CD14-positive monocyte (primary cell): Measurements from ENCODE around the gene OGG1. TPM values are rescaled to one million over a fixed set of nuclear protein-coding genes. Genes with fewer than 3 reads are reported as not detected.

Experiments used
- DNase-seq, 3 donors: peaks; one replicate each; pipeline ENCODE4 v3.0.0-alpha.2; 2011 to 2022
- H2AFZ ChIP-seq: 2 replicates; pipeline ENCODE4 v1.6.0; 2012; ENCODE audit warnings: mild to moderate bottlenecking, low read depth, low read length, inconsistent platforms; ENCODE audit not compliant: insufficient read depth, poor library complexity, severe bottlenecking
- H3K27ac ChIP-seq, 2 donors: 1 replicate in 1 of 2; 2 replicates in 1 of 2; pipeline ENCODE4 v1.5.1; 2012 to 2013; ENCODE audit warnings: low read length in 2 of 2, control low read depth in 1 of 2, inconsistent platforms in 1 of 2, low read depth in 1 of 2, mild to moderate bottlenecking in 1 of 2
- H3K27me3 ChIP-seq, 2 donors: one replicate each; pipeline versions ENCODE4 v1.6.0 to v1.6.1; 2011 to 2013; ENCODE audit warnings: low read length in 2 of 2; ENCODE audit not compliant: control insufficient read depth in 2 of 2, insufficient read depth in 2 of 2
- H3K36me3 ChIP-seq, 2 donors: replicated peaks in 1 of 2; 1 replicate in 1 of 2; 2 replicates in 1 of 2; pipeline versions ENCODE4 v1.5.1 to v1.6.1; 2012 to 2013; ENCODE audit warnings: low read length in 2 of 2, control low read depth in 1 of 2, inconsistent platforms in 1 of 2, mild to moderate bottlenecking in 1 of 2; ENCODE audit not compliant: insufficient read depth in 2 of 2, control insufficient read depth in 1 of 2
- H3K4me1 ChIP-seq, 2 donors: 1 replicate in 1 of 2; 2 replicates in 1 of 2; pipeline versions ENCODE4 v1.5.1 to v1.6.1; 2012 to 2013; ENCODE audit warnings: low read length in 2 of 2, control low read depth in 1 of 2, inconsistent platforms in 1 of 2, mild to moderate bottlenecking in 1 of 2, moderate library complexity in 1 of 2; ENCODE audit not compliant: insufficient read depth in 2 of 2, control insufficient read depth in 1 of 2
- H3K4me2 ChIP-seq: replicated peaks from 2 replicates; pipeline ENCODE3; 2012; ENCODE audit warnings: low read length, moderate library complexity, mild to moderate bottlenecking; ENCODE audit not compliant: poor library complexity, severe bottlenecking; ENCODE audit errors: extremely low read depth
- H3K4me3 ChIP-seq, 3 experiments: fragments of 200-600 bp in 1 of 3; sonication (generic) in 1 of 3; replicated peaks in 1 of 3; 1 replicate in 2 of 3; 2 replicates in 1 of 3; pipeline ENCODE4 v1.5.1; 2011 to 2013; ENCODE audit warnings: low read length in 3 of 3, mild to moderate bottlenecking in 3 of 3, control low read depth in 2 of 3, low read depth in 2 of 3, inconsistent platforms in 1 of 3, moderate library complexity in 1 of 3
- H3K79me2 ChIP-seq: 2 replicates; pipeline ENCODE4 v1.6.0; 2012; ENCODE audit warnings: mild to moderate bottlenecking, control low read depth, inconsistent platforms, low read length, moderate library complexity; ENCODE audit not compliant: insufficient read depth
- H3K9ac ChIP-seq: 2 replicates; pipeline ENCODE4 v1.6.0; 2017; ENCODE audit warnings: low read length, mild to moderate bottlenecking; ENCODE audit not compliant: insufficient read depth, poor library complexity, severe bottlenecking
- H3K9me3 ChIP-seq, 2 donors: replicated peaks in 1 of 2; 1 replicate in 1 of 2; 2 replicates in 1 of 2; pipeline versions ENCODE4 v1.5.1 to v1.6.1; 2012 to 2013; ENCODE audit warnings: low read length in 2 of 2, control low read depth in 1 of 2; ENCODE audit not compliant: control insufficient read depth in 1 of 2, insufficient read depth in 1 of 2
- H4K20me1 ChIP-seq: 2 replicates; pipeline ENCODE4 v1.6.0; 2012; ENCODE audit warnings: mild to moderate bottlenecking, low read length, control low read depth, moderate library complexity; ENCODE audit not compliant: insufficient read depth
- H3K27ac Mint-ChIP-seq, 7 donors: one replicate each; pipeline ENCODE4 v1.8.0; 2020; ENCODE audit warnings: mild to moderate bottlenecking in 7 of 7, mixed read lengths in 7 of 7, moderate library complexity in 6 of 7, inconsistent platforms in 2 of 7
- H3K27me3 Mint-ChIP-seq, 3 donors: one replicate each; pipeline ENCODE4 v1.8.0; 2021 to 2022; ENCODE audit warnings: low read depth in 3 of 3, mild to moderate bottlenecking in 3 of 3, mixed read lengths in 3 of 3, moderate library complexity in 3 of 3, inconsistent platforms in 1 of 3
- H3K36me3 Mint-ChIP-seq, 2 donors: one replicate each; pipeline ENCODE4 v1.8.0; 2020; ENCODE audit warnings: mixed read lengths in 2 of 2, inconsistent platforms in 1 of 2, mild to moderate bottlenecking in 1 of 2
- H3K4me1 Mint-ChIP-seq: one replicate; pipeline ENCODE4 v1.8.0; 2020; ENCODE audit warnings: mild to moderate bottlenecking, mixed read lengths
- H3K4me3 Mint-ChIP-seq, 2 donors: one replicate each; pipeline ENCODE4 v1.8.0; 2020; ENCODE audit warnings: mild to moderate bottlenecking in 2 of 2, mixed read lengths in 2 of 2, moderate library complexity in 1 of 2
- H3K9me3 Mint-ChIP-seq, 7 donors: one replicate each; pipeline ENCODE4 v1.8.0; 2020 to 2022; ENCODE audit warnings: mixed read lengths in 7 of 7, mild to moderate bottlenecking in 6 of 7, moderate library complexity in 6 of 7, inconsistent platforms in 2 of 7
- CTCF ChIP-seq: fragments of 200-600 bp; IDR thresholded peaks from one replicate; pipeline ENCODE4 v1.8.0; 2022; ENCODE audit warnings: antibody characterized with exemption, mild to moderate bottlenecking
- WGBS: methylation state at CpG from one replicate; pipeline ENCODE4 v1.1.5; 2013; ENCODE audit warnings: missing lambda C conversion rate; ENCODE audit not compliant: insufficient coverage; 5-methylcytosine and 5-hydroxymethylcytosine counted together
- intact Hi-C, 2 donors: fragments of 100-400 bp; cut with micrococcal nuclease; formaldehyde crosslinking; loops; one replicate each; pipeline versions ENCODE4 v1.15.0 to v1.15.1; 2023
- polyA plus RNA-seq, 3 donors: library from polyadenylated mRNA; depleted of rRNA in 1 of 3; unstranded in 2 of 3; stranded (reverse) in 1 of 3; fragments of 300-500 nt in 2 of 3; fragments of >200 nt in 1 of 3; fragmentation: Illumina TruSeq in 2 of 3; gene quantifications; 1 replicate in 2 of 3; 2 replicates in 1 of 3; pipeline ENCODE4 v1.2.3, GENCODE V29; 2012 to 2021

OGG1 gene
- polyA plus RNA-seq, 3 donors: 17.4 to 21.9 (median 20.5) TPM

- H3K27ac Mint-ChIP-seq: peak overlapping the region in 2 of 7 donors; percentile 49 to 61
- DNase-seq: no peak
- Histone ChIP-seq H4K20me1 (peaks cover 46% of the 10 kb centered on the region), H3K36me3 (peaks cover 65 to 95% of the 10 kb centered on the region in 2 donors), H3K4me1 (peaks cover under 1 to 2% of the 10 kb centered on the region in 2 donors), H3K9me3 (no peaks in the 10 kb centered on the region), H3K27me3 (no peaks in the 10 kb centered on the region), H3K9ac (no peak overlapping the region), H3K79me2 (no peaks in the 10 kb centered on the region), H3K4me2 (no peak overlapping the region), H2AFZ (no peak overlapping the region), H3K27ac (no peak overlapping the region), H3K4me3 (no peak overlapping the region)
- H3K4me1 Mint-ChIP-seq: peaks cover 3% of the 10 kb centered on the region
- 95% methylated on average over 4 of the region's 10 CpGs for WGBS
- intact Hi-C loops: no loop called here
- H3K9me3 Mint-ChIP-seq: peaks cover 0 to 7% (median 0%) of the 10 kb centered on the region in 7 donors
- TF ChIP-seq CTCF: no peak
- peaks cover 0 to 4% (median 0%) of the 10 kb centered on the region in 3 donors for H3K27me3 Mint-ChIP-seq
- no peak overlapping the region for H3K4me3 Mint-ChIP-seq
- peaks cover 76 to 93% of the 10 kb centered on the region in 2 donors for H3K36me3 Mint-ChIP-seq
These were observed 11.2 kb downstream of the OGG1 start for GRCh38 chr3:9760779-9761505.

- H3K4me2 ChIP-seq: no peak overlapping the region
- Mint-ChIP-seq H3K9me3 (peaks cover 0 to 7% (median 0%) of the 10 kb centered on the region in 7 donors), H3K36me3 (peaks cover 72 to 91% of the 10 kb centered on the region in 2 donors), H3K27ac (peak overlapping the region in 1 of 7 donors; percentile 49), H3K4me3 (no peak overlapping the region), H3K27me3 (peaks cover 0 to 3% (median 0%) of the 10 kb centered on the region in 3 donors), H3K4me1 (peaks cover 13% of the 10 kb centered on the region)
- H3K4me1 ChIP-seq: peaks cover 8 to 11% of the 10 kb centered on the region in 2 donors
- H3K9ac ChIP-seq: no peak overlapping the region
- H3K4me3 ChIP-seq: no peak overlapping the region
- H4K20me1 ChIP-seq: peaks cover 41% of the 10 kb centered on the region
- no peak overlapping the region for H2AFZ ChIP-seq
- H3K79me2 ChIP-seq: no peaks in the 10 kb centered on the region
- H3K27me3 ChIP-seq: no peaks in the 10 kb centered on the region
- H3K27ac ChIP-seq: no peak overlapping the region
- H3K9me3 ChIP-seq: no peaks in the 10 kb centered on the region
- DNase-seq: no peak
- 100% methylated on average over 5 of the region's 5 CpGs for WGBS
- peaks cover 60 to 92% of the 10 kb centered on the region in 2 donors for H3K36me3 ChIP-seq
- no peak for TF ChIP-seq CTCF
- intact Hi-C loops: no loop called here
These were observed 12.2 kb downstream of the OGG1 start for GRCh38 chr3:9761919-9762318.
